GM23338 (cell line): Measurements from ENCODE around the gene RNF31. TPM values are rescaled to one million over a fixed set of nuclear protein-coding genes. Genes with fewer than 3 reads are reported as not detected.

Experiments used
- ATAC-seq: fragments of 200-7000 bp; cut with Tn5 transposase; 3 replicates; pipeline ENCODE4 v1.9.1; 2020
- DNase-seq: peaks from one replicate; pipeline ENCODE4 v3.0.0-alpha.2; 2015; ENCODE audit warnings: low spot score
- H2AFZ ChIP-seq: fragments of 200-600 bp; sonication (generic); 2 replicates; pipeline ENCODE4 v1.8.0; 2016; ENCODE audit warnings: antibody characterized with exemption, mild to moderate bottlenecking, moderate library complexity
- H3F3A ChIP-seq: fragments of 200-600 bp; sonication (generic); replicated peaks from 2 replicates; pipeline ENCODE4 v1.8.0; 2017; ENCODE audit warnings: antibody characterized with exemption, mixed run types, low read depth
- H3K27ac ChIP-seq: fragments of 200-600 bp; sonication (generic); 2 replicates; pipeline ENCODE4 v1.6.1; 2016; ENCODE audit warnings: low read depth
- H3K27me3 ChIP-seq: fragments of 200-600 bp; sonication (generic); 2 replicates; pipeline ENCODE4 v1.8.0; 2016; ENCODE audit warnings: mild to moderate bottlenecking, mixed run types, moderate library complexity; ENCODE audit not compliant: insufficient read depth
- H3K36me3 ChIP-seq: fragments of 200-600 bp; sonication (generic); 2 replicates; pipeline ENCODE4 v1.8.0; 2016; ENCODE audit warnings: mild to moderate bottlenecking; ENCODE audit not compliant: insufficient read depth
- H3K4me1 ChIP-seq: fragments of 200-600 bp; sonication (generic); 2 replicates; pipeline ENCODE4 v1.8.0; 2016; ENCODE audit warnings: mild to moderate bottlenecking, moderate library complexity; ENCODE audit not compliant: insufficient read depth
- H3K4me2 ChIP-seq: fragments of 200-600 bp; sonication (generic); 2 replicates; pipeline ENCODE4 v1.7.1; 2017; ENCODE audit warnings: mixed run types
- H3K4me3 ChIP-seq: fragments of 200-600 bp; sonication (generic); 2 replicates; pipeline ENCODE4 v1.6.1; 2016; ENCODE audit warnings: mixed run types
- H3K79me2 ChIP-seq: fragments of 200-600 bp; sonication (generic); replicated peaks from 2 replicates; pipeline ENCODE4 v1.8.0; 2017; ENCODE audit warnings: mild to moderate bottlenecking; ENCODE audit not compliant: insufficient read depth
- H3K9me2 ChIP-seq: fragments of 200-600 bp; sonication (generic); 2 replicates; pipeline ENCODE4 v1.8.0; 2017; ENCODE audit not compliant: insufficient read depth
- H4K20me1 ChIP-seq: fragments of 200-600 bp; sonication (generic); replicated peaks from 2 replicates; pipeline ENCODE4 v1.8.0; 2017; ENCODE audit warnings: mild to moderate bottlenecking; ENCODE audit not compliant: insufficient read depth
- H3K27ac Mint-ChIP-seq: 2 replicates; pipeline ENCODE4 v1.8.0; 2020; ENCODE audit warnings: inconsistent platforms, mild to moderate bottlenecking, moderate library complexity, mixed read lengths
- H3K27me3 Mint-ChIP-seq: 3 replicates; pipeline ENCODE4 v1.8.0; 2022; ENCODE audit warnings: low read depth, mild to moderate bottlenecking, moderate library complexity, mixed read lengths, inconsistent platforms; ENCODE audit not compliant: insufficient read depth, poor library complexity
- H3K36me3 Mint-ChIP-seq: 3 replicates; pipeline ENCODE4 v1.8.0; 2021; ENCODE audit warnings: low read depth, mild to moderate bottlenecking, inconsistent platforms, moderate library complexity, mixed read lengths
- H3K4me1 Mint-ChIP-seq: 3 replicates; pipeline ENCODE4 v1.8.0; 2020; ENCODE audit warnings: mild to moderate bottlenecking, inconsistent platforms, mixed read lengths
- H3K4me3 Mint-ChIP-seq: 3 replicates; pipeline ENCODE4 v1.8.0; 2021; ENCODE audit warnings: moderate library complexity, mild to moderate bottlenecking, inconsistent platforms, mixed read lengths
- H3K9me3 Mint-ChIP-seq: 3 replicates; pipeline ENCODE4 v1.8.0; 2020; ENCODE audit warnings: moderate library complexity, mild to moderate bottlenecking, inconsistent platforms, mixed read lengths
- CREB1 ChIP-seq: fragments of 250-450 bp; sonication (Bioruptor Pico); IDR thresholded peaks from 2 replicates; pipeline ENCODE4 v1.5.0; 2020; ENCODE audit warnings: low read depth, mild to moderate bottlenecking, moderate library complexity
- CTCF ChIP-seq, 2 experiments: fragments of 200-600 bp in 1 of 2; sonication (generic) in 1 of 2; conservative IDR thresholded peaks; 2 replicates each; pipeline versions ENCODE4 v1.5.1 to v1.6.1; 2016 to 2017; ENCODE audit warnings: antibody characterized with exemption in 2 of 2, low read depth in 2 of 2, mild to moderate bottlenecking in 2 of 2, moderate library complexity in 1 of 2
- EZH2 ChIP-seq: fragments of 200-600 bp; sonication (generic); IDR thresholded peaks from one replicate; pipeline ENCODE4 v1.8.0; 2017; ENCODE audit warnings: antibody characterized with exemption, mild to moderate bottlenecking, low read depth; ENCODE audit not compliant: unreplicated experiment
- EZH2phosphoT487 ChIP-seq: fragments of 200-600 bp; sonication (generic); IDR thresholded peaks from one replicate; pipeline ENCODE4 v1.8.1; 2018; ENCODE audit warnings: antibody characterized with exemption; ENCODE audit not compliant: unreplicated experiment
- JUNB ChIP-seq: IDR thresholded peaks from one replicate; pipeline ENCODE4 v1.6.1; 2016; ENCODE audit warnings: antibody characterized with exemption; ENCODE audit not compliant: unreplicated experiment
- NANOG ChIP-seq: IDR thresholded peaks from 2 replicates; pipeline ENCODE4 v1.6.1; 2016; ENCODE audit warnings: antibody characterized with exemption, borderline replicate concordance
- POLR2AphosphoS5 ChIP-seq: IDR thresholded peaks from 2 replicates; pipeline ENCODE4 v1.6.1; 2016; ENCODE audit warnings: antibody characterized with exemption, low read depth
- REST ChIP-seq: IDR thresholded peaks from one replicate; pipeline ENCODE4 v1.6.1; 2018; ENCODE audit warnings: antibody characterized with exemption; ENCODE audit not compliant: unreplicated experiment
- STAT1 ChIP-seq: IDR thresholded peaks from one replicate; pipeline ENCODE4 v1.6.1; 2016; ENCODE audit warnings: antibody characterized with exemption; ENCODE audit not compliant: unreplicated experiment
- ZNF114 ChIP-seq: fragments of 250-450 bp; sonication (Bioruptor Pico); IDR thresholded peaks from 2 replicates; pipeline ENCODE4 v1.5.0; 2020; ENCODE audit warnings: mild to moderate bottlenecking, moderate library complexity
- ZNF331 ChIP-seq: fragments of 250-450 bp; sonication (Bioruptor Pico); IDR thresholded peaks from 2 replicates; pipeline ENCODE4 v1.5.0; 2020; ENCODE audit warnings: low read depth, mild to moderate bottlenecking, moderate library complexity
- ZNF462 ChIP-seq: fragments of 250-450 bp; sonication (Bioruptor Pico); IDR thresholded peaks from 2 replicates; pipeline ENCODE4 v1.5.0; 2020; ENCODE audit warnings: mild to moderate bottlenecking, moderate library complexity
- polyA plus RNA-seq: library from polyadenylated mRNA; unstranded; fragments of >200 nt; fragmentation: Nextera tagmentation; extraction: Ambion mirVana; gene quantifications from 2 replicates; pipeline ENCODE4 v1.2.1, GENCODE V29; 2016
- total RNA-seq: library from RNA; depleted of rRNA; stranded (reverse); fragments of >200 nt; shearing (Covaris generic); gene quantifications from 2 replicates; pipeline ENCODE4 v1.2.3, GENCODE V29; 2014
- TF ChIP-seq, protein P1 (sequence below): IDR thresholded peaks from 2 replicates; pipeline ENCODE4 v1.6.1; 2016; ENCODE audit warnings: antibody characterized with exemption

Gene RNF31
- total and polyA plus RNA-seq, 2 experiments from 2014 or later: 54.8 to 87.4 TPM

DNA sequence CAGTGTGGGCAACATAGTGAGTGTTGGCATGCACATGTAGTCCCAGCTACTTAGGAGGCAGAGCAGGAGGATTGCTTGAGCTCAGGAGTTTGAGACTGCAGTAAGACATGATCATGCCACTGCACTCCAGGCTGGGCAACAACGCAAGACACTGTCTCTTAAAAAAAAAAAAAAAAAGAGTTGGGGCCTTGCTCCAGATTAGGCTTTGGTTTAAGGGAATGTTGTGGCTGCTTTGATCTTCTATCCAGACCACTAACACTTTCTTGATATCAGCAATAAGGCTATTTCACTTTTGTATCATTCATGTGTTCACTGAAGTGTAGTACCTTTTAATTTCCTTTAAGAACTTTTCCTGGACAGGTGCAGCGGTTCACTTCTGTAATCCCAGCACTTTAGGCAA lies 19.6 kb upstream of the RNF31 start:
- ATAC-seq (no peak), DNase-seq (no peak)
- H3F3A ChIP-seq: peaks cover 7% of the 10 kb centered on the region; the same call in 1 of the 2 replicates
- no peaks in the 10 kb centered on the region; the same call in 1 of the 2 replicates for H4K20me1 ChIP-seq
- H3K4me3 ChIP-seq: no peak overlapping the region
- Mint-ChIP-seq H3K36me3 (peaks cover 13% of the 10 kb centered on the region), H3K4me1 (peaks cover 9% of the 10 kb centered on the region), H3K9me3 (no peaks in the 10 kb centered on the region), H3K27ac (no peak overlapping the region), H3K4me3 (no peak overlapping the region), H3K27me3 (peaks cover 5% of the 10 kb centered on the region)
- H2AFZ ChIP-seq: no peak overlapping the region
- no peak overlapping the region for H3K27ac ChIP-seq
- no peaks in the 10 kb centered on the region for H3K9me2 ChIP-seq
- 0 out of 2 replicates have a peak, but pooled peaks cover 4% of the 10 kb centered on the region for H3K4me1 ChIP-seq
- no peak overlapping the region for H3K4me2 ChIP-seq
- no peak for TF ChIP-seq NANOG
- no peak for TF ChIP-seq STAT1
- no peak for TF ChIP-seq ZNF114 (CRISPR knock-in tag)
- TF ChIP-seq CTCF (conservative IDR thresholded peaks at IDR 0.05; ENCODE audit: low read depth in 2 of 2): no peak
- TF ChIP-seq EZH2phosphoT487: no peak
- TF ChIP-seq CREB1 (CRISPR knock-in tag): no peak
- no peak for TF ChIP-seq POLR2AphosphoS5
- TF ChIP-seq JUNB: no peak
- TF ChIP-seq, protein P1, sequence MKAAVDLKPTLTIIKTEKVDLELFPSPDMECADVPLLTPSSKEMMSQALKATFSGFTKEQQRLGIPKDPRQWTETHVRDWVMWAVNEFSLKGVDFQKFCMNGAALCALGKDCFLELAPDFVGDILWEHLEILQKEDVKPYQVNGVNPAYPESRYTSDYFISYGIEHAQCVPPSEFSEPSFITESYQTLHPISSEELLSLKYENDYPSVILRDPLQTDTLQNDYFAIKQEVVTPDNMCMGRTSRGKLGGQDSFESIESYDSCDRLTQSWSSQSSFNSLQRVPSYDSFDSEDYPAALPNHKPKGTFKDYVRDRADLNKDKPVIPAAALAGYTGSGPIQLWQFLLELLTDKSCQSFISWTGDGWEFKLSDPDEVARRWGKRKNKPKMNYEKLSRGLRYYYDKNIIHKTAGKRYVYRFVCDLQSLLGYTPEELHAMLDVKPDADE: no peak
- TF ChIP-seq ZNF462 (CRISPR knock-in tag): no peak
- TF ChIP-seq REST: no peak
- no peak for TF ChIP-seq ZNF331 (CRISPR knock-in tag)
- TF ChIP-seq EZH2: no peak
- no peaks in the 10 kb centered on the region for H3K36me3 ChIP-seq
- H3K79me2 ChIP-seq: no peaks in the 10 kb centered on the region
- no peaks in the 10 kb centered on the region for H3K27me3 ChIP-seq
